HL-60/S4 treated with phorbol 12-myristate 13-acetate at 8.2 ng/mL for 4 days and 3 days (cell line): ENCODE results near the gene PRRT2.

ENCODE experiments used
- in situ Hi-C: fragments of 300-500 bp; cut with MboI; formaldehyde crosslinking; loops from 2 replicates; pipeline ENCODE4 v1.15.0; 2022; ENCODE audit warnings: low sequenced_read_pairs

The PRRT2 gene

DNA sequence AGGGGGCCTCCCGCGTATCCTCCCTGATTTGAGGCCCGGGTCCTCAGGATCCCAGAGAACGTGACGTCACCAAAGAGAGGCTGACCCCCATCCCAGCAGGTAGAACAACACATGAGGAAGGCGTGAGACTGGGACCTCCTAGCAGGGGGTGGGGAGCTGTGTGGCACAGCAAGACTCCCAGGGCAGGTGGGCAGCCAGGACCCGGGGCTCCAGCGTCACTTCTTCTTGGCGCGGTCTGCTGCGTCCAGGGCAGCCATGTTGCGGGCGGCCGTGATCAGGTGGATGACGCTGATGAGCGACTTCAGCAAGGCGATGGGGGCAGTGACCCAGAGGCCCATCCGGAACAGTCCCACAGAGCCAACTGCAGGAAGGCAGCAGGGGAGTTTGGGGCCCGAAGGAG, 47.0 kb downstream of the PRRT2 start:
- in situ Hi-C loops = no loop called here

DNA sequence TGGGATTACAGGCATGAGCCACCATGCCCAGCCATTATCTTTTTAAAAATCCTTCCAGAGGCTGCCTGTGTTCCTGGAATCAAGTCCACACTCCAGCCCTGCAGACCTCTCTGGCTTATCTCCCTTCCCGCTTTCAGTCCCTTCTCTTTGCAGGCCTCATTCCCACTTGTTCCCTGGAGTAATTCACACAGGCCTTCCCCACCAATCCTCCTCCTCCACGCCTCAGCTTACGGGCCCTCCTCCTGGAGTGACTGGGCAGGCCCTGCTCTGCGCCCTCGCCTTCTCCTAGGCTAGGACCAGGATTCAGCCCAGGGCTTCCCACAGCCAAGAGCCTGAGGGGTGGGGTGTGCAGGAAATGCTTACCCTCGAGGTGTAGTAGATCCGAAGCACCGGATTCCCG, 48.2 kb downstream of the PRRT2 start:
- in situ Hi-C loops = no loop called here

DNA sequence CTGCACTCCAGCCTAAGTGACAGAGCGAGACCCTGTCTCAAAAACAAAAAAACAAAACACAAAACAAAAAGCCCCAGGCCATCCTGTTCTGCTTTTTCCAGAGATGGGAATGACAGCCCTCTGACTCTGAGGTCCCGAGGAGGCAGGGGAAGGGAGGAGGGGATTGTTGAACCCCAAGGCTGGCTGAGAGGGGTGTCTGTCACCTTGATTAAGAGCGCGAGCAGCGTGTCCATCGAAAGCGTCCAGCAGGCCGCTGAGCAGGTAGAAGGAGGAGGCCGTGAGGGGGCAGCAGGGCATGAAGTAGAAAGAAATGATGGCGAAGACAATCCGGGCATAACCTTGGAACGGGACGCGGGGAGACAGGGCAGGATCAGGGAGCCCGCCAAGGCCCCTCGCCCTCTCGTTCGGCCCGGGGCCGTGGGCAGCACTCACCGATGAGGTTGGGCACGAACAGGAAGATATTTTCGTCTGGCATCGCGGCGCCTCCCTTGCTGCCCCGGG, 50.4 kb downstream of the PRRT2 start:
- in situ Hi-C loops = no loop called here

DNA sequence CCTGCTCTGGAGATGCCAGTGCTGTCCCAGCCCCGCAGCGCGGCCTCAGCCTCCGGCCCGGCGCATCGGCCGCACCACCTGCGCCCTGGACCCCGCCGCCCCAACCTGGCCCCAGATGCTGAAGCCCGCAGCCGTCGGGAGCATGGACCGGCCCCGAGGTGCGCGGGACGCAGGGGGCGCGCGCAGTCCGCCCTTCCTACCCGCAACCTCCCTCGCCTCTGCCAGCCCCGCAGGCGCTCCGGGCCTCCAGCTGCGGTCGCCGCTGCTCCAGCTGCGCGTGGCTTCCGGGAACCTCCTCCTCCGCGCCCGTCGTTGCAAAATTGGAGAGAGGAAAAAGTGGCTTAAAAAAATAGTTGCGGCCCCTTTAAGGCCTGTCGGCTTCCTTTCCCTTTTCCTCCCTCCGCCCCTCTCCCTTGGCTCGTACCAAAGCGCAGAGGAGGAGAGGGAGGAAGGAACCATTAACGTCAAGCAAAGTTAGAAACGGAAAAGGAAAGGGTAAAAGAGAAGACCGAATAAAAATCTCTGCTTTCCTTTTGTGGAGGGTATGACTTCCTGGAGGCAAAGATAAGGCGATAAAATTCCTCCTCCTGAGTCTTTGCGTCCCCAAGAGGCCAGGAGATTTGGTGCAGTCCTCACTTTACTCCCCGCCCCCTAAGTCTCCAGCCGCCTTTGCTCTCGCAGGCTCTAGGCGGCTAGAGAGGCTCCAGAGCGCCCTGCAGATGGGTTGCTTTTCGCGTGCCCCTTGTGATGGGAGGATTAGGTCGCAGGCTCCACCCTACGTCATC, 51.1 kb downstream of the PRRT2 start, which contains the start of gene CDIPT:
Gene CDIPT, minus strand, starts transcription at position 343 of the 785 bp plus-strand sequence. CDS start 369 bp downstream, outside the sequence.
- in situ Hi-C loops = no loop called here

DNA sequence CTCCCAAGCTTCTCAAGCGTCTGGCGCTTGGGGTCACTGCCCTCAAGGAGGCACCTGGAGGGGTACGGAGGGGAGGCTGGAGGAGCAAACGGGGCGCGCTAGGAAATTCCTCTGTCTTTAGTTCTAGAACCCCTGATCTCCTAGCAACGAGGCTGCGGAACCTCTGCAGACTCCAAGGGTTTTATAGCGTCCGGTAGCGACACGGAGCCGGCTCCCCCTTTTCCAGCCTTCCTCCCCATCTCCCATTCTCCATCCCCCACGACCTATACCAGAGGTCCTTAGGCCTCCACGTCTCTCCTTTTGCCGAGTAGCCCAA, 51.6 kb downstream of the PRRT2 start:
- in situ Hi-C loops = no loop called here

DNA sequence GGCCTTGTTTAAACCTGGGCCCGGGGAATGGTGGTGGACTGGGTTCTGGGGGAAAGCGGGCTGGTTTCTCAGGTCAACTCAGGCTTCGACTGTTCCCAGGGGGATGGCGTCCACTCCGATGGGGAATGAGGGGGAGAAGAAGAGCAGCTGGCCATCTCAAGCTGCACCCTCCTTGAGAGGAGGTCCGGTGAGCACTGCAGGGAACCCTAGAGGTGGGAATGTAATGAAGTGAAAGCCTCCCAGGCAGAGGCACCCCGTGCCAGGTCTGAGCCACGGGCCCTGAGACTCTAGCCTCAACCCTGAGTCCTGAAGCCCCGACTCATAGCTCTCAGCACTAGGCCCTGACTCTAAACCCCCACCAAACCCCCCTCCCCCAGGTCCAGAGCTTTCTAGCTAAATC, 52.2 kb downstream of the PRRT2 start:
- in situ Hi-C loops = no loop called here
